HG02943 (cell line): ENCODE results near the gene PYGL.

Experiments used
- ATAC-seq: cut with Tn5 transposase; IDR thresholded peaks from one replicate; pipeline ENCODE4 v1.9.1; 2021; ENCODE audit warnings: mild to moderate bottlenecking, low read depth, moderate library complexity; ENCODE audit not compliant: unreplicated experiment

PYGL gene

DNA sequence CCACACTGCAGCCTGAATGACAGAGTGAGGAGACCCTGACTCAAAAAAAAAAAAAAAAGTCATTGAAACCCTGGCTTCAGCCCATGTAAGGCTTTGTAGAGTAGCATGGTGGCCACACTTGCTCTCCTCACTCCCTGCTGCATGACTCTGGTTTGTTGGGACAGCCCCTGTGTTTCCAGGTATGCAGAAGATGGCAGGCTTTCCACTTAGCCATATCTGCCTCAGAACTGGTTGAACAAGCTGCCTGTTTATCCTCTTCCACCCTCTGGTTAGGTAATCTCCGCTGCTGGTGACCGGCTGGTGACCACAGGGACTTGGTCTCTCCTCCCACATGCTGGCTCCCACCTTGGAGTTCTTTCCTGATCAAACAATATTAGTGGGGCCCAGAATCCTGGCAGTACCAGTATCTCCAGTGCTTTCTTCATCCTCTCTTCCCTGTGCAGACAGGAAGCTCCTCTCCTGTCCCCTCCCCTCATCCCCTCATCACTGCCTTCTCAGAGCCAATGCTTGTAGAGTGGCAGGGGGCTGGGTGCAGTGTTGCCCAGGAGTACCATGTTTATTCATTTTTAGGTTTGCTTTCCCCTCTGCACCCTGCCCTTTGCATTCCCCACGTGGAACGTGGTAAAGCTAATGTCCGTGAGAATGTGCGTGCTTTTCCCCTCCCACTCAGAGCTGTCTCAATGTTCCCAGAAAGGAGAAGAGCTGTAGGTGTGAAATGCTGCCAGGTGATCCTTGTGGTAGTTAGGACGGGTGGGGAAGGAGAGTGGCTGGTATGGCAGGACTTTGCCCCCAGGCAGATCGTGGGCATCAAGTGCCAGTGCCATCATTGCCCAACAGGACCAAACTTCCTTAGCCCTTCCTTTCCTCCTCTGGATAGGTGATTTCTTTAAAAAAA is 61.1 kb downstream of the PYGL start:
- ATAC-seq, result no peak

DNA sequence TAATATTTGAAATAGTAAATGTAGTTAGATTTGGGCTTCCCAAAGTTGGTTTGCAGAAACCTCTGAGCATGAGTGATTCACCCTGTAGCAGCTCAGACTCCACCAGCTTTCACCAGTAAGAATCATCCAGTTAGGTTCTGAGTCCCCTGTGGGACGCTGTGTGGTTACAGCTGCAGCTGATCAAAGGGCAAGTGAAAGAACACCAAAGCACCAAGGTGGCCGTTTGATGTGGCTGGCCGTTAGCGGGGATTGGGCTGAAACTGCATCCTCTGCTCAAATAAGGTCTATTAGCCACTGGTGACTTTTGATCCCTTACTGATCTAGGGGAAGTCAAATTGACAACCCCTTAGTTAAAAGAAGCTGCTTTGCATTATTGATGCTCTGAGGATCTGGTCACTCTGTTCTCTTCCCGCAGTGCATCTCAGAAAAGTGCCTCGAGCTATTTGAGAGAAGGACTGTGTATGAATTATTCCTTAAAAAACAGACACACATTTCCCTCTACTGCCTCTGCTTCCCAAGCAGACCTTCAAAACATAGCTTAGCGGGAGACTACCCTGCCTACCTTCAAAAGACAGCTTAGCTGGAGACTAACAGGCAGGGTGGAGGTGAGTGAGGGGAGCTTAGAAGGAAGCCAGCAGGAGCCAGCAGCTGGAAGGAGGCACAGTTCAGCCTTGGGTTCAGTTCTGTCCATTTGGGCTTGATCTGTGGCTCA is 68.8 kb downstream of the PYGL start:
- ATAC-seq, result peak; percentile 88

DNA sequence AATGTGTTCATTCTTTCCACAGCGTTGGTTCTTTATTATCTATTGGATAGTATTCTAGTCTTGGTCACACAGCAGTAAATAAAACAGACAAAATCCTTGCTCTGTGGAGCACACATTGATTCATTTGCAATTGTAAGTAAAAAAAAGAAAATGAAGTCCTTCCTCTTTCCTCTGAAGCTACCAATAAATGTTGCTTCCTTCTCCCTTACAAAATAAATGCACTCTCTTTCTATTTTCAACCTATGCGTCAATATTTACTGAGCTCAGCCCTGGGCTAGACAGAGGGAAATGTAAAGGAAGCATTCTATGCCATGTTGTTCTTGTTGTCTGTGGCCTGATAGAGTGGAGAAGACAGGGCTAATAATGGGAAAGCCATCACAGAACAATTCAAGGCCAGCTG is 69.5 kb downstream of the PYGL start:
- ATAC-seq, result no peak

DNA sequence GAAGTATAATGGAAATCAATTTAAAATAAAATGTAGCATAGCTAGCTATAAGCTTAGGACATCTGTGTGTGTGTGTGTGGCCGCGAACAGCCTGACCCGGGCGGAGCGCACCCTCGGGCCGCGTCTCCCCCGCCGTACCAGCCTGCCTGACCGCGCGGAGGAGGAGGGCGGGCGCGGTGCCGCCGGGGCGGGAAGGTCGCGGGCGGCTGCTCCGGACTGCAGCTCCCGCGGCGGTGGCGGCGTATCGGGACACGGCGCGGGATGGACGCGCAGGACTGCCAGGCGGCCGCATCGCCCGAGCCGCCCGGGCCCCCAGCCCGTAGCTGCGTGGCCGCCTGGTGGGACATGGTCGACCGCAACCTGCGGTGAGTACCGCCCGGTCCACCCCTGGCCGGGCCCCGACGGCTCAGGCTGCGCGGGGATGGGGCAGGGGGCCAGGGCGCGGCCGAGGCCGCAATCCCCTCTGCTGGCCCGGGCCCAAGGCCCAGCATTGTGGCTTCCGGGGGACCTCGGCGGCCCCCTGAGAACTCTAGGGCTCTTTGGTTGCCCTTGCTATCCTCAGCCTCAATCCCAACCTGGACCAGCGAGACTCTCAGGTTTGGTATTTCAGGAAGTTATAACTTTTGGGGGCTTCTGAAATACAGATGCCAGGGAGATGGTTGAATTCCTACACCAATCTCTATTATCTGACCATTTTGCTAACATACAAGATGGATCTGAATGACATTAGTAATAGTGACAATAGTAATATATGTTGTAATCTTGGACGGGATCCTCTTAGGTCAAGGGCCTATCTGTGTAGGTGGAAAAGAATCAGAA is 72.2 kb downstream of the PYGL start, which contains the start of gene ABHD12B:
Gene ABHD12B (plus strand): TSS at position 140 of the 819 bp plus-strand sequence. CDS start 122 bp downstream, at position 262.
- no peak for ATAC-seq

DNA sequence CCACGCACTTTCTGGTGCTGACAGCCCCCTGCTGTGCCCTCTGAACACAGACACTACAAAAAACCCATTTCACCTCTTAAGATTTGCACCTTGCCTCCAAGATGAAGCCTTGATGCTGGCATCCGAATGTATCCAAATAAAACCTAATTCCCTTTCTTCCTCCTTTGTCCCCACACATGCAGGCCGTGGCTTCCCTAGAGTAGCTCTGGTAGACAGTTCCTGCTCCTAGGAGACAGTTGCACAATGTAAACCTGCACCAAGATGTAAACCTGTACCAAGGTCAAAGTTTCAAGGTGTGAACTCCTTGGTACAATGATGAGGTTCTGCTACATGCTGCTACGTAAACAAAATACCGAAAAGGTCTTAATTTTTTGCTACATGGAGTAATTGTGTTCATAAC is 73.1 kb downstream of the PYGL start:
- ATAC-seq, result no peak

DNA sequence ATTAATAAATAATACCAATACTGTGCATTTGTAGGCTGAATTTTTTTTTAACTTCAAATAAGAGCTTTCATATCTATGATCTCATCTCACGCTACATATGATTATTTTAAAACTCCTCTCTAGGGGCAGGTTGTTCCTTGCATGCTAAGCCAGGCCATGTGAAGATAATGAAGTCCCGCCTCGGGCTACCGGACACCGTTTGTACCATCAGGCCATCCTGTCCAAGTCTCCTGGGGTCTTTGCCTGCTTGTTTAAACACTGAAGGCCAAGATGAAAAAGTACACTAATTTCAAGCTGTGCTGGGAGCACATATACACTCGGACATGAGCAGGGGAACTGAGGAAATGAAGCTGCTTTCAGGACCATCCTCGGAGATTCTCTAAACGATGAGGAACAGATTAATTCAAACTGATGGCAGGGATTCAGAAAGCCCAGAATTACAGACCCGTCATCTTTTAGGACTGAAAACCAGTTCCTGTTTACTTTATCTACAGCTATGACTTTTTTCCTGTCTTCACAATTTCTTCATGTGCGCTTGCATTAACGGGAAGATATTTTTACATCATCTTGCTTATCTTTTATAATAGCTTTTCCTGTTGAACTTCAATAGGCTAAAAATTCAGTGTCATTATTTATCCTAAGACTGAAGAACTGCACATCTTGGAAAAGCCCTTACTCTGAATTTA is 78.7 kb downstream of the PYGL start:
- ATAC-seq, result no peak

DNA sequence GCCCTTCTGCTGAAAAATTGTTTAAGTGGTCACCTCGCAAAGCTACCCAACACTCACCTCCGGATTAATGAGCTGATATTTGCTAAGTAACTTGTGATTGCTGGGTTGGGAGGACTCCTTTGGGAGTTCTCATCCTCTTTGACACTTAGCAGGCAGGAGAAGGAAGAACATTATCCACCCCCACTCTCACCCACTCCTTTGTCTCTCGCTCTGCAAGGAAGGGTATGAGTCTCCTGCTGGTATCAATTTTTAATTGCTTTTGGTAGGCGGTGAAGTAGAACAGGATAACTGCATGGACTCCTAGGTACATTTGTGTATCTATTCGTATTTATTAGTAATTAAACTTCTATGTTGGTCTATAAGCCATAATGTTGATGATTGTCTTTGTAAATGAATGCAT is 79.3 kb downstream of the PYGL start:
- ATAC-seq, result no peak

DNA sequence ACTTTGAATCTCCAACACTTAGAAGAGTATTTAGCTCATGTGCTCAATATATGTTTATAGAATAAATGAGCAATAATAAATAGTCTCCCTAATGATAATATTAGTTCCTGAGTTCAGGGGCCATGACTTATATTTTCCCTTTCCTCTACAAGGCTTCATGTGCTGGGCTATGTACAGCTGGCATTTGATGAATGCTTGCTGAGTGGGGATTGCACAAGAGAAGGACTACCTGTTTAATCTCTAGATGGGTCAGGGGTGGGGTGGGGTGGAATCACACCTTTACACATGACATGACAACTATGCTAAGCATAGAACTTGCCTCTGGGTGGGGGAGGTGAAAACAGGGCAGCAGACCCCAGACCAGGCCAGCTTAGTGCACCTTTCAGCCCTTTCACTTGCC is 80.0 kb downstream of the PYGL start:
- no peak for ATAC-seq

DNA sequence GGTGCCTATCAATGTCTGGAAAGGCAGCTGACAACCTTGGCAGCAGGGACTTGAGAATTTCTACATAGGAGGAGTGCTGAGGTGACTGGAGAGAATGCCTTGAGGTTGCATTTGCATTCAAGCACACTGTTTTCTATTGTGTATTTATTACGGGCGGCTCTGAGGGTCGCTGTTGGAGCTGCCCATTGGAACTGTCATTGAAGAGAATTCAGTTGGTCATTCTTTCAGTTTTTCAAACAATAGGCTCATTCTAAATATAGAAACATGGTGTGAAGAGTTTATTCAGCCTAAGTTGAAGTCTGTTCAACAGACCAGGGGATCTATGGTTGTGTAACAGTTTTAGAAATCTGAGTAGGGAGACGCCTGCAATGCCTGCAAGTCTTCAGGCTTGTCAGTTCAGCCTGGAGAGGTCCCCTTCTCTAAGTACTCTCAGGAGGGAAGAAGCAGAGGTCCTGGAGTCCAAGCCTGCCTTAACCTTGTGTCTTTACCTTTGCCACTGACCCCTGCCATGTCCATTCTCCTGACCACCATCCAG is 82.2 kb downstream of the PYGL start:
- ATAC-seq, result no peak

DNA sequence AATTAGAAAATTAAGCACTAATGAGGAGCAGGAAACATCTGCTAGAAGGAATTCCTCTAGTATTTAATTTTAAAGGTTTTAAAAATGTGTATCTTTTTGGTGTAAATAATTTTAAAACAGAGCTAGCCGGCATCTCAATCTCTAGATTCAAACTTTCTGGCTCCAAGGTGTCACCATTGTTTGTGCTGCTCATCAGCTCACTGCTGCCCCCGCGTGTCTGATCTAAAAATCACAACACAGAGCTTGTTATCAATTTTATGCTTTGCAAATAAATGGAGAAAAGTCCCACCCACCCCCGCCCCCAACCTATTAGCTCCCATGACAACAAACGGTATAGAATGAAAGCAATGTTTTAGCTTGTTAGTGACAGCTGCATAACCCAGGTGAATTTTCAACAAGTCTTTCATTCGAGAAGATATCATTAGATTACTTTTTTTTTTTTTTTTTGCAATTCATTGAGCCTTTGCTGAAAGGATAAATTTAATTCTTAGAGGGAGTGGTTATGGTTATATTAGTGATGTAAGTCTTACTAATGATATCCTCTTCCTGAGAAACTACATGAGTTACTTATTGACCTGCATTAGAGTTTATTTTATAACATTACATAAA is 83.7 kb downstream of the PYGL start:
- ATAC-seq, result no peak

DNA sequence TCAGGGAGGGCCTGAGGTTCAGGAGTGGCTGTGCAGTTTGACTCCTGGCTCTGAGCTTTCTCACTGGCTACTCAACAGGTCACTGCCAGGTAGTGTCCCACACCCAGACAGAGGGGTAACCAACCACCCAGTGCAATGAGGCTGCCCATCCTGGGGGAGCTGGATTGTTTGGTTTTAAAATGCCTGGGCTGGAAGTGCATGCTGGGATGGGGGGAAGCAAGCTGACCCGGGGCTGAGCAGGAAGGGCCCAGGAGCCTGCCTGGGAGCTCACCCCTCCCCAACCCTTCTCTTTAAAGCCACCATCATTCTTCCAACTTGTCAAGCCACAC is 85.0 kb downstream of the PYGL start:
- ATAC-seq, result no peak

DNA sequence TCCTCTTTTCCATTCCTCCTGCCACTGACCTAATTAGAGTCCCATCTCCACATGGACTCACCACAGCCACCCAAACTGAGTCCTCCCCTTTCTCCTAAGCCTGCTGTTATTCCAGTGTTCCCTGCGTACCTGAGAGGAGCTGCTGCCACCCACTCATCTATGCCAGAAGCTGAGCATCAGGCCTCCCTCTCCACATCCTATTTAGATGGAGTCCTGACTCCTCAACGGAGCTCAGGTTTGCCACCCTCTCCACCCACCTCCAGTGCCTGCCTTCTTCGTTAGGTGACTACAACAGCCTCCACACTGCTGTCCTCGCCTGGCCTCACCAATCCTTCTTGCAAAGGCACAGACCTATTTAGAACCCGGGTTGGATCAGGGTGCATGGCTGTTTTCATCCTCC is 87.6 kb downstream of the PYGL start:
- no peak for ATAC-seq

DNA sequence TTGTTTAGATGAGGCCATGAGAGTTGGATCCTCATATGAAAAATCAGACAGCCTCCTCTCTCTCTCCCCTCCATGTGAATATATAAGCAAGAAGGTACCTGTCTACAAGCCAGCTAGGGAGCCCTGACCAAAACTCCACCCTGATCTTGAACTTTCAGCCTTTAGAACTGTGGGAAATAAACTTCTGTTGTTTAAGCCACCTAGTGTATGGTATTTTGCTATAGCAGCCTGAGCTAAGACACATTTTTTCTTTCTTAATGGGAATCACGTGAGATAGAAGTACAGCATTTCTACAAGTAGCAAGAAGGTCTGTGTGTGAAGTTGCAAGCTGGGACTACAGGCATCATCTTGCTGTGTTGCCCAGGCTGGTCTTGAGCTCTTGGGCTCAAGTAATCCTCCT is 88.7 kb downstream of the PYGL start:
- ATAC-seq, result no peak
